Natural killer cell (primary cell): ENCODE results near the gene TMEM200C. TPM values are rescaled to one million over a fixed set of nuclear protein-coding genes. Genes with fewer than 3 reads are reported as not detected.

ENCODE experiments used
- ATAC-seq, 3 donors: fragments of 150-1000 bp in 2 of 3; fragments of 200-7000 bp in 1 of 3; cut with Tn5 transposase; 1 replicate in 1 of 3; 2 replicates in 2 of 3; pipeline ENCODE4 v1.10.0; 2021; ENCODE audit warnings: mild to moderate bottlenecking in 2 of 3, moderate library complexity in 2 of 3
- DNase-seq, 2 donors: peaks; one replicate each; pipeline versions ENCODE4 v3.0.0 to v3.0.0-alpha.2; 2013 to 2021; ENCODE audit warnings: mixed read lengths in 1 of 2
- H3K27ac ChIP-seq: one replicate; pipeline ENCODE4 v1.5.1; 2013; ENCODE audit warnings: mild to moderate bottlenecking, low read length
- H3K27me3 ChIP-seq: one replicate; pipeline ENCODE4 v1.6.1; 2013; ENCODE audit warnings: low read length; ENCODE audit not compliant: control insufficient read depth, insufficient read depth
- H3K36me3 ChIP-seq: one replicate; pipeline ENCODE4 v1.6.1; 2013; ENCODE audit warnings: low read length; ENCODE audit not compliant: control insufficient read depth, insufficient read depth
- H3K4me1 ChIP-seq: one replicate; pipeline ENCODE4 v1.6.1; 2013; ENCODE audit warnings: low read length; ENCODE audit not compliant: control insufficient read depth, insufficient read depth
- H3K4me3 ChIP-seq: one replicate; pipeline ENCODE4 v1.5.1; 2013; ENCODE audit warnings: low read length
- H3K9me3 ChIP-seq: one replicate; pipeline ENCODE4 v1.6.1; 2013; ENCODE audit warnings: low read length; ENCODE audit not compliant: control insufficient read depth, insufficient read depth
- H3K27ac Mint-ChIP-seq, 2 donors: one replicate each; pipeline ENCODE4 v1.8.0; 2022; ENCODE audit warnings: mild to moderate bottlenecking in 2 of 2, mixed read lengths in 2 of 2, moderate library complexity in 1 of 2
- H3K27me3 Mint-ChIP-seq, 2 donors: one replicate each; pipeline ENCODE4 v1.8.0; 2022; ENCODE audit warnings: low read depth in 2 of 2, mixed read lengths in 2 of 2
- H3K36me3 Mint-ChIP-seq: one replicate; pipeline ENCODE4 v1.8.0; 2022; ENCODE audit warnings: mixed read lengths
- H3K4me1 Mint-ChIP-seq, 2 donors: one replicate each; pipeline ENCODE4 v1.8.0; 2022; ENCODE audit warnings: mixed read lengths in 2 of 2
- H3K4me3 Mint-ChIP-seq: one replicate; pipeline ENCODE4 v1.8.0; 2022; ENCODE audit warnings: mild to moderate bottlenecking, moderate library complexity, mixed read lengths
- H3K9me3 Mint-ChIP-seq, 2 donors: one replicate each; pipeline ENCODE4 v1.8.0; 2022; ENCODE audit warnings: mixed read lengths in 2 of 2
- CTCF ChIP-seq: fragments of 200-600 bp; IDR thresholded peaks from one replicate; pipeline ENCODE4 v1.8.0; 2022; ENCODE audit warnings: antibody characterized with exemption
- WGBS: methylation state at CpG from one replicate; pipeline ENCODE4 v1.1.7; 2013; ENCODE audit warnings: missing lambda C conversion rate; ENCODE audit not compliant: insufficient coverage; 5-methylcytosine and 5-hydroxymethylcytosine counted together
- intact Hi-C: fragments of 100-400 bp; cut with micrococcal nuclease; formaldehyde crosslinking; loops from one replicate; pipeline ENCODE4 v1.14.2; 2022
- total RNA-seq, 4 donors: library from RNA; stranded (reverse); fragments of 120-200 nt in 1 of 4; gene quantifications; one replicate each; pipeline versions ENCODE4 v1.2.3 to v1.2.4, GENCODE V29; 2013 to 2022

Gene TMEM200C
- total RNA-seq, 3 donors from 2014 or later (not counting 1 experiment from before 2014, with no cell fraction given): not detected

DNA sequence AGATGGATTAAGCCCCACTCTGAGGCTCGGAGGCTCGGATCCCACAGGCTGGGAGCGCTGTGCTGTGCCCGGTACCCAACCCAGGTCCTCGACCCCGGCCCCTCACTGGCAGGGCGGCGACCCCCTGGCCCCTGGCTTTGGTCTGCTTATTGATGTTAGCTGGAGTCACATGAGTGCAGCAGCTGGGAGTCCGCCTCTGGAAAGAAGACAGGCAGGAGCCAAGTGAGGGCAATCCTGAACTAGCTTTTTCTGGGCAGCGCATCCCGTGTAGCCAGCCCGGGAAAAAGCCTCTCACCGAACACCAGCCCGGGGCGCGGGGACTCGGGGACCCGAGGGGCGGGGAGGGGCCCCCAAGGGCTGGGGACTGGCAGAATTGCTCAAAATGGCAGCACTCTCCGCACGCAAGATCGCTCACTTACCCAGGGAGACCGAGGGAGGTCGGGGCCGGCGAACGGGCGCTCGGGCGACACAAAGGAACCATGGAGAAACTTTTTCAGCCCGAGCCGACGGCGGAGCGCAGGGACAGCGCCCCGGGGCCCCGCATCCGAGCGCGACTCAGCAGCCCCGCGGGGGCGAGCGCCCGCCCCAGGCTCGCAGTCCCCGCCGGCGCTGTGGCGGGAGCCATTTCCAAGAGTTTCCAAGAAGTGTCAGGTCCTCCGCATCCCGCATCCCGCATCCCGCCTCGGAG, 567 bp downstream of the TMEM200C start:
- peaks cover 57 to 61% of the 10 kb centered on the region in 2 donors for H3K27me3 Mint-ChIP-seq
- WGBS: 3% methylated on average over 56 of the region's 56 CpGs
- H3K27me3 ChIP-seq: peaks cover 35% of the 10 kb centered on the region

DNA sequence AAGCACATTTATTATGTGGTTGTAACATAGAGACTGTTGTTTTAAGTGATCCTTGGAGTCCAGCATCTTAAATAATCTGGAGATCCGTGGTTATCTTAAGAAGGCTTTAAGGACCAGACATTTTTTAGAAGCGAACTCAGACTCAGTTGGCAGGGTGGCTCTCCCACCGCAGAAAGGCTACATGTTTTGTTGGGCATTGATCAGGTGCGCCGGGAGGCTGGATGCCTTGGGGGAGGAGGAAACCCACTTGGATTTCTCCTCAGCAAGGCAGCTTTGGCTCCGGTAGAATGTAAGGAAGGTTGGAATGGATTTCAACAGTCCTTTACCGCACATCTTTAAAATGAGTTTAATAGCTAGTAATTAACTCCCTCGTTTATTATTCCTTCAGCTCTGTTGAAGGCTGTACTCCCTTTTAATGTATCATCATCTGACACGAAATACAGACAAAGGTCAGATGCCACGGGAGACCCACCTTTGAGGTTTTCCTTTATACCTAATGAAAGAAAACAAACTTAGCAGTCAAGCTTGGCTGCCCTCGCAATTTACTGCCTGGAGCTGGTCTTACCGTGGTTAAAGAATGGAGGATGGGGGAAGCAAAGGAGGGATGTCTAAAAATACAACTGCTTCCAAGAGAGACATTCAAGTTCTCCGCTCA, 1.2 kb downstream of the TMEM200C start:
- DNase-seq (no peak), ATAC-seq (no peak)
- H3K4me3 ChIP-seq: no peak overlapping the region
- H3K27me3 ChIP-seq: peaks cover 33% of the 10 kb centered on the region
- peaks cover 59 to 60% of the 10 kb centered on the region in 2 donors for H3K27me3 Mint-ChIP-seq
- no peaks in the 10 kb centered on the region for H3K36me3 ChIP-seq
- WGBS: 21% methylated on average over 10 of the region's 13 CpGs
- H3K4me1 ChIP-seq: peaks cover 16% of the 10 kb centered on the region
- intact Hi-C loops: no loop called here
- H3K27ac Mint-ChIP-seq: no peak overlapping the region
- peaks cover 0 to 7% of the 10 kb centered on the region in 2 donors for H3K4me1 Mint-ChIP-seq
- H3K9me3 ChIP-seq: no peaks in the 10 kb centered on the region
- peak overlapping the region; percentile 81 for H3K4me3 Mint-ChIP-seq
- no peaks in the 10 kb centered on the region for H3K36me3 Mint-ChIP-seq
- TF ChIP-seq CTCF: no peak
- no peaks in the 10 kb centered on the region for H3K9me3 Mint-ChIP-seq
- no peak overlapping the region for H3K27ac ChIP-seq

More for the DNA sequence above, 567 bp downstream of the TMEM200C start:
- Mint-ChIP-seq H3K9me3 (no peaks in the 10 kb centered on the region), H3K27ac (no peak overlapping the region), H3K4me3 (peak overlapping the region; percentile 81), H3K4me1 (peaks cover 0 to 7% of the 10 kb centered on the region in 2 donors), H3K36me3 (no peaks in the 10 kb centered on the region)
- Histone ChIP-seq H3K9me3 (no peaks in the 10 kb centered on the region), H3K36me3 (no peaks in the 10 kb centered on the region), H3K27ac (no peak overlapping the region), H3K4me3 (no peak overlapping the region), H3K4me1 (peaks cover 16% of the 10 kb centered on the region)
- no peak for TF ChIP-seq CTCF
- intact Hi-C loops: no loop called here
- DNase-seq: no peak
- ATAC-seq: peak in 2 of 3 donors; percentile 6 to 15

- intact Hi-C loops: no loop called here
- peaks cover 58 to 59% of the 10 kb centered on the region in 2 donors for H3K27me3 Mint-ChIP-seq
- H3K4me1 ChIP-seq: peaks cover 16% of the 10 kb centered on the region
These were observed 2.4 kb downstream of the TMEM200C start for GRCh38 chr18:5892823-5893431.

More at GRCh38 chr18:5892823-5893431, 2.4 kb downstream of the TMEM200C start:
- ATAC-seq (no peak), DNase-seq (no peak)
- H3K9me3 Mint-ChIP-seq: no peaks in the 10 kb centered on the region
- H3K27ac Mint-ChIP-seq: no peak overlapping the region
- H3K9me3 ChIP-seq: no peaks in the 10 kb centered on the region
- peaks cover 0 to 7% of the 10 kb centered on the region in 2 donors for H3K4me1 Mint-ChIP-seq
- H3K4me3 ChIP-seq: no peak overlapping the region
- H3K36me3 Mint-ChIP-seq: no peaks in the 10 kb centered on the region
- TF ChIP-seq CTCF: no peak
- no peaks in the 10 kb centered on the region for H3K36me3 ChIP-seq
- H3K4me3 Mint-ChIP-seq: peak overlapping the region; percentile 25
- peaks cover 35% of the 10 kb centered on the region for H3K27me3 ChIP-seq
- H3K27ac ChIP-seq: no peak overlapping the region
